Gastroesophageal sphincter (tissue), 3 donors: ENCODE data around the gene NDUFS8.

Experiments used
- POLR2AphosphoS5 ChIP-seq: sonication (generic); formaldehyde crosslinking; IDR thresholded peaks from one replicate; pipeline ENCODE4 v1.6.1; 2017; ENCODE audit warnings: antibody characterized with exemption
- TF ChIP-seq, protein P1 (sequence below), 4 experiments: fragments of 200-600 bp in 2 of 4; fragments of 450-650 bp in 2 of 4; sonication (generic) in 1 of 4; IDR thresholded peaks; one replicate each; pipeline ENCODE4 v1.5.1; 2017 to 2019; ENCODE audit warnings: antibody characterized with exemption in 4 of 4, mild to moderate bottlenecking in 2 of 4, moderate library complexity in 2 of 4

DNA sequence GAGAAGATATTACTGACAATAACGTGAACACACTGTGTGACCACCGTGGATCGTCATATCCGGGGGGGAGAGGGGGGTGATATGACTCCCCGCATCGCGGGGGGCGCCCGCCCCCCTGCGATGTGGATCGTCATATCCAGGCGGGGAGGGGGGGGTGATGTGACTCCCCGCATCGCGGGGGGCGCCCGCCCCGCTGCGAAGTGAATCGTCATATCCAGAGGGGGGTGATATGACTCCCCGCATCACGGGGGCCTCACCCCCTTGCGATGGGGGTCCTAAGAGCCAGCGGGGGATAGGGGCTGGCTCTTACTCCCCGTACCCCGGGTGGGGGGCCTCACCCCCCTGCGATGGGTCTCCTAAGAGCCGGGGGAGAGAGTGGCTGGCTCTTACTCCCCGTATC, 46.5 kb upstream of the NDUFS8 start:
- TF ChIP-seq, protein P1, sequence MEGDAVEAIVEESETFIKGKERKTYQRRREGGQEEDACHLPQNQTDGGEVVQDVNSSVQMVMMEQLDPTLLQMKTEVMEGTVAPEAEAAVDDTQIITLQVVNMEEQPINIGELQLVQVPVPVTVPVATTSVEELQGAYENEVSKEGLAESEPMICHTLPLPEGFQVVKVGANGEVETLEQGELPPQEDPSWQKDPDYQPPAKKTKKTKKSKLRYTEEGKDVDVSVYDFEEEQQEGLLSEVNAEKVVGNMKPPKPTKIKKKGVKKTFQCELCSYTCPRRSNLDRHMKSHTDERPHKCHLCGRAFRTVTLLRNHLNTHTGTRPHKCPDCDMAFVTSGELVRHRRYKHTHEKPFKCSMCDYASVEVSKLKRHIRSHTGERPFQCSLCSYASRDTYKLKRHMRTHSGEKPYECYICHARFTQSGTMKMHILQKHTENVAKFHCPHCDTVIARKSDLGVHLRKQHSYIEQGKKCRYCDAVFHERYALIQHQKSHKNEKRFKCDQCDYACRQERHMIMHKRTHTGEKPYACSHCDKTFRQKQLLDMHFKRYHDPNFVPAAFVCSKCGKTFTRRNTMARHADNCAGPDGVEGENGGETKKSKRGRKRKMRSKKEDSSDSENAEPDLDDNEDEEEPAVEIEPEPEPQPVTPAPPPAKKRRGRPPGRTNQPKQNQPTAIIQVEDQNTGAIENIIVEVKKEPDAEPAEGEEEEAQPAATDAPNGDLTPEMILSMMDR (IDR thresholded peaks at IDR 0.05), result no peak
- TF ChIP-seq POLR2AphosphoS5, result no peak
